RWPE2 (cell line): ENCODE measurements around the gene TRMT2A.

Source experiments
- ATAC-seq: fragments of 200-7000 bp; cut with Tn5 transposase; 3 replicates; pipeline ENCODE4 v1.9.1; 2021; ENCODE audit warnings: low read depth
- DNase-seq: peaks from one replicate; pipeline ENCODE4 v3.0.0-alpha.2; 2020; ENCODE audit warnings: low spot score
- H3K27ac ChIP-seq: fragments of 450-650 bp; 2 replicates; pipeline ENCODE4 v1.5.1; 2017; ENCODE audit warnings: mild to moderate bottlenecking; ENCODE audit not compliant: poor library complexity, severe bottlenecking
- H3K27me3 ChIP-seq: fragments of 250-450 bp; sonication (Bioruptor Pico); 2 replicates; pipeline ENCODE4 v1.5.1; 2021; ENCODE audit warnings: mild to moderate bottlenecking, moderate library complexity; ENCODE audit not compliant: insufficient read depth, poor library complexity, severe bottlenecking
- H3K36me3 ChIP-seq: fragments of 250-450 bp; sonication (Bioruptor Pico); 2 replicates; pipeline ENCODE4 v1.5.1; 2020; ENCODE audit warnings: low read depth, mild to moderate bottlenecking, moderate library complexity
- H3K4me1 ChIP-seq: fragments of 250-450 bp; sonication (Bioruptor Pico); 2 replicates; pipeline ENCODE4 v1.5.1; 2021; ENCODE audit warnings: mild to moderate bottlenecking, moderate library complexity; ENCODE audit not compliant: insufficient read depth, poor library complexity, severe bottlenecking
- H3K4me3 ChIP-seq: fragments of 250-450 bp; sonication (Bioruptor Pico); 2 replicates; pipeline ENCODE4 v1.5.1; 2021; ENCODE audit warnings: mild to moderate bottlenecking, moderate library complexity; ENCODE audit not compliant: severe bottlenecking
- H3K9me3 ChIP-seq: fragments of 250-450 bp; sonication (Bioruptor Pico); 2 replicates; pipeline ENCODE4 v1.5.1; 2021; ENCODE audit warnings: mild to moderate bottlenecking, moderate library complexity; ENCODE audit not compliant: severe bottlenecking
- TF ChIP-seq, protein P1 (sequence below): fragments of 450-650 bp; IDR thresholded peaks from one replicate; pipeline ENCODE4 v1.5.1; 2017; ENCODE audit warnings: mild to moderate bottlenecking, moderate library complexity; ENCODE audit not compliant: poor library complexity, severe bottlenecking

Gene TRMT2A

GRCh38 chr22:20131859-20132685 is 15.0 kb upstream of the TRMT2A start:
- H3K4me3 ChIP-seq: peak overlapping the region; percentile 99
- DNase-seq: no peak
- 0 out of 2 replicates have a peak, but pooled peaks cover 5% of the 10 kb centered on the region for H3K36me3 ChIP-seq
- H3K4me1 ChIP-seq: no peaks in the 10 kb centered on the region
- peak overlapping the region; percentile 54 for H3K27ac ChIP-seq
- H3K9me3 ChIP-seq: peaks cover 2% of the 10 kb centered on the region
- ATAC-seq: no peak
- H3K27me3 ChIP-seq: no peaks in the 10 kb centered on the region
- TF ChIP-seq, protein P1, sequence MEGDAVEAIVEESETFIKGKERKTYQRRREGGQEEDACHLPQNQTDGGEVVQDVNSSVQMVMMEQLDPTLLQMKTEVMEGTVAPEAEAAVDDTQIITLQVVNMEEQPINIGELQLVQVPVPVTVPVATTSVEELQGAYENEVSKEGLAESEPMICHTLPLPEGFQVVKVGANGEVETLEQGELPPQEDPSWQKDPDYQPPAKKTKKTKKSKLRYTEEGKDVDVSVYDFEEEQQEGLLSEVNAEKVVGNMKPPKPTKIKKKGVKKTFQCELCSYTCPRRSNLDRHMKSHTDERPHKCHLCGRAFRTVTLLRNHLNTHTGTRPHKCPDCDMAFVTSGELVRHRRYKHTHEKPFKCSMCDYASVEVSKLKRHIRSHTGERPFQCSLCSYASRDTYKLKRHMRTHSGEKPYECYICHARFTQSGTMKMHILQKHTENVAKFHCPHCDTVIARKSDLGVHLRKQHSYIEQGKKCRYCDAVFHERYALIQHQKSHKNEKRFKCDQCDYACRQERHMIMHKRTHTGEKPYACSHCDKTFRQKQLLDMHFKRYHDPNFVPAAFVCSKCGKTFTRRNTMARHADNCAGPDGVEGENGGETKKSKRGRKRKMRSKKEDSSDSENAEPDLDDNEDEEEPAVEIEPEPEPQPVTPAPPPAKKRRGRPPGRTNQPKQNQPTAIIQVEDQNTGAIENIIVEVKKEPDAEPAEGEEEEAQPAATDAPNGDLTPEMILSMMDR: no peak

GRCh38 chr22:20131597-20131858 is 14.5 kb upstream of the TRMT2A start, which contains the start of gene ZDHHC8:
TSS of gene ZDHHC8 (plus strand) at chr22:20131804. CDS start at chr22:20131948, 144 bp downstream.
- H3K4me1 ChIP-seq: no peaks in the 10 kb centered on the region

DNA sequence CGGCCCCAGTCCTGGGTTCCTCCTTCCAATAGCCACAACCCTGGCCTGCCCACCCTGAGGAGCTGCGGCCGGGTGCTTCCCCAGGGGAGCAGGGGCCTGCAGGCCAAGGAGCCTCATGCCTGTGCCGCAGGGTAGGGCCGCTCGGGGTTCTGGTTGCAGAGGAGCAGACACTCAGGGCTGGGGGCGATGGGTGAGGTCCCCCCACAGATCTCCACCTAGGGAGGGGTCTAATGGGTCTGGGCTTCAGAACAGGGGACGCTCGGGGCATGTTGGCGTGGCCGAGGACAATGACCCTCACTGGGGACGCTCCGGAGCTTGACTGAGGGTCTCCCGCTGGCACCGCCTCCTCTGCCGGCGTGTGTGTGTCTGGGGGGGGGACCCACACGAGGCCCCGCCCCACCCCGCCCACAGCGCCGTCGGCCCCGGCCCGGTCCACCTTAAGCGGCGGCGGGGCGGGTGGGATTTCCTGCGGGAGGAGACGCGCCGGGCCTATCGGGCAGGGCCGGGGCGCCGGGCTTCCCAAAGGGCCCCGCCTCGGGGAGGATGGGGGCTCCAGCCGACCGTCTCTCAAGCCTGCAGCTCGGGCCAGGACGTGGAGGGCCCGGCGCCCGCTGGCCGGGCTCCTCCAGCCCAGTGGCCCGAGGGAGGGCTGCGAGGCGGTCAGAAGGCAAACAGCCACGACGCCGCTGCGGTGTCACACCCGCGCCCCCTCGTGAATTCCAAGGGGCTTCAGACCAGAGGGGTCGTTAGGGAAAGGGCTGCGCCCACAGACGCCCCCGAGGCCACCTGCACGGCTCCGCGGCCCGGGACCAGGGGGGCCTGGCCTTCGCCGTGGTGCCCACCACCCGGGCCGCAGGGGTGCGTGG is 13.9 kb upstream of the TRMT2A start:
- peak; percentile 70 for ATAC-seq
- TF ChIP-seq, protein P1: no peak
- Histone ChIP-seq H3K4me3 (peak overlapping the region; percentile 99), H3K4me1 (no peaks in the 10 kb centered on the region), H3K27me3 (no peaks in the 10 kb centered on the region), H3K36me3 (peaks cover 14% of the 10 kb centered on the region), H3K27ac (peak overlapping the region; percentile 54), H3K9me3 (peaks cover 2% of the 10 kb centered on the region)
- DNase-seq: no peak

More at GRCh38 chr22:20131597-20131858, 14.5 kb upstream of the TRMT2A start, which contains the start of gene ZDHHC8:
- ATAC-seq (0 out of 3 replicates have a peak, but pooled peaks have one; percentile 5), DNase-seq (no peak)
- Histone ChIP-seq H3K36me3 (peaks cover 8% of the 10 kb centered on the region), H3K9me3 (peaks cover 2% of the 10 kb centered on the region), H3K27me3 (no peaks in the 10 kb centered on the region), H3K4me3 (peak within 1 kb of the TSS; percentile 99), H3K27ac (peak within 1 kb of the TSS; percentile 54)
- TF ChIP-seq, protein P1: no peak

GRCh38 chr22:20130319-20130718 is 13.3 kb upstream of the TRMT2A start:
- DNase-seq (no peak), ATAC-seq (peak; percentile 20; the same call in 2 of the 3 replicates)
- no peaks in the 10 kb centered on the region for H3K4me1 ChIP-seq
- H3K9me3 ChIP-seq: peaks cover 2% of the 10 kb centered on the region
- no peaks in the 10 kb centered on the region for H3K27me3 ChIP-seq
- H3K36me3 ChIP-seq: peaks cover 20% of the 10 kb centered on the region
- TF ChIP-seq, protein P1: no peak
- H3K27ac ChIP-seq: peak overlapping the region; percentile 54
- H3K4me3 ChIP-seq: no peak overlapping the region

GRCh38 chr22:20129747-20130014 is 12.7 kb upstream of the TRMT2A start:
- H3K4me1 ChIP-seq: no peaks in the 10 kb centered on the region
- peaks cover 2% of the 10 kb centered on the region for H3K9me3 ChIP-seq
- no peak overlapping the region for H3K4me3 ChIP-seq
- ATAC-seq (no peak), DNase-seq (no peak)
- peaks cover 27% of the 10 kb centered on the region for H3K36me3 ChIP-seq
- no peak overlapping the region for H3K27ac ChIP-seq
- TF ChIP-seq, protein P1: no peak
- no peaks in the 10 kb centered on the region for H3K27me3 ChIP-seq
